ENCODE measurements around the gene PELI2. TPM values are rescaled to one million over a fixed set of nuclear protein-coding genes. Genes with fewer than 3 reads are reported as not detected.

PELI2 gene
- total RNA-seq, 2 donors from 2014 or later, result 22.2 to 28.3 TPM

DNA sequence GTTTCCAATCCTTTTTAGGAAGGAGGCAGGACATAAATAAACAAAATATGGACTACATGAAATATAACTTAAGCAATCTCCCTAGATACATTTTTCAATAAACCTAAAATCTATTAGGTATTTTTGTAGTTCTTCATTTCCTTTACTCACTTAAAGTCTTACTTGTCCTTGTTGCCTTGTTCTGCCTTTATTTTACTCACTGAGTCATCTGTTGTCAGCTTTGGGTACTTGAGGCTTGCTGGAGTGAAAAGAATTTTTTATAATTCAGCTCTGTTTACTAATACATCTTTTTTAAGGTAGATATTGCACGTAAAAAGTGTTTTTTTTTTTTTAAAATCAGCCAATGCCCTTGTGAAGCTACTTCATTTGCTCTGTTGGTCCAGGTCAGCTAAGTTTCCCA lies 216.2 kb downstream of the PELI2 start:
- Histone ChIP-seq H3K36me3 (no peaks in the 10 kb centered on the region), H3K27ac (peak overlapping the region in 1 of 2 donors; percentile 50), H3K27me3 (replicated peaks; ENCODE audit: insufficient read depth) (no peaks in the 10 kb centered on the region), H3K4me1 (ENCODE audit: control insufficient read depth in 1 of 2, low read depth in 2 of 2) (peaks cover 12 to 19% of the 10 kb centered on the region in 2 donors), H3K4me3 (no peak overlapping the region), H3K9me3 (no peaks in the 10 kb centered on the region)
- TF ChIP-seq, protein P1, sequence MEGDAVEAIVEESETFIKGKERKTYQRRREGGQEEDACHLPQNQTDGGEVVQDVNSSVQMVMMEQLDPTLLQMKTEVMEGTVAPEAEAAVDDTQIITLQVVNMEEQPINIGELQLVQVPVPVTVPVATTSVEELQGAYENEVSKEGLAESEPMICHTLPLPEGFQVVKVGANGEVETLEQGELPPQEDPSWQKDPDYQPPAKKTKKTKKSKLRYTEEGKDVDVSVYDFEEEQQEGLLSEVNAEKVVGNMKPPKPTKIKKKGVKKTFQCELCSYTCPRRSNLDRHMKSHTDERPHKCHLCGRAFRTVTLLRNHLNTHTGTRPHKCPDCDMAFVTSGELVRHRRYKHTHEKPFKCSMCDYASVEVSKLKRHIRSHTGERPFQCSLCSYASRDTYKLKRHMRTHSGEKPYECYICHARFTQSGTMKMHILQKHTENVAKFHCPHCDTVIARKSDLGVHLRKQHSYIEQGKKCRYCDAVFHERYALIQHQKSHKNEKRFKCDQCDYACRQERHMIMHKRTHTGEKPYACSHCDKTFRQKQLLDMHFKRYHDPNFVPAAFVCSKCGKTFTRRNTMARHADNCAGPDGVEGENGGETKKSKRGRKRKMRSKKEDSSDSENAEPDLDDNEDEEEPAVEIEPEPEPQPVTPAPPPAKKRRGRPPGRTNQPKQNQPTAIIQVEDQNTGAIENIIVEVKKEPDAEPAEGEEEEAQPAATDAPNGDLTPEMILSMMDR (IDR thresholded peaks at IDR 0.05), result no peak
- DNase-seq (ENCODE audit: low spot score), result no peak
- ATAC-seq (ENCODE audit: insufficient number of reproducible peaks, low FRiP score, low read depth), result no peak

DNA sequence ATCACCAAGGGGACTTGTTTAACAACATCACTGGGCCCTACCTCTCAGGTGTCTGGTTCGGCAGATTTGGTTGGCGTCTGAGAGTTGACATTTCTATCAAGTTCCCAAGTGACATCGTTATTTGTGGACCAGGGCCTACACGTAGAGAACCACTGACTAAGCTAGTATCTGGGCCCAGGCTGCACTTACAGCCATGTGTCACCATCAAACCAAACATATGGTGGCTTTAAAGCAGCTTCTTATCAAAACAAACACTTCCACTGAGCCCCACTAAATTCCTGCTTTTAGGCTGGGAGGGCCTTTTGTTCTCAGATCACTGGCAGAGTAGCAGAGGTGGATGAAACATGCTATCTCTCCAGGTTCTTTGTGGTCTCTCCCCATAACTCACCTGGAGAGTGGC lies 220.5 kb downstream of the PELI2 start:
- H3K9me3 ChIP-seq, result no peaks in the 10 kb centered on the region
- peaks cover 37 to 54% of the 10 kb centered on the region in 2 donors for H3K4me1 ChIP-seq (ENCODE audit: control insufficient read depth in 1 of 2, low read depth in 2 of 2)
- H3K27me3 ChIP-seq (replicated peaks; ENCODE audit: insufficient read depth), result no peaks in the 10 kb centered on the region
- H3K27ac ChIP-seq, result no peak overlapping the region
- H3K36me3 ChIP-seq, result no peaks in the 10 kb centered on the region
- H3K4me3 ChIP-seq, result no peak overlapping the region
- no peak for DNase-seq (ENCODE audit: low spot score)
- TF ChIP-seq, protein P1 (IDR thresholded peaks at IDR 0.05), result no peak
- ATAC-seq (ENCODE audit: insufficient number of reproducible peaks, low FRiP score, low read depth), result no peak

DNA sequence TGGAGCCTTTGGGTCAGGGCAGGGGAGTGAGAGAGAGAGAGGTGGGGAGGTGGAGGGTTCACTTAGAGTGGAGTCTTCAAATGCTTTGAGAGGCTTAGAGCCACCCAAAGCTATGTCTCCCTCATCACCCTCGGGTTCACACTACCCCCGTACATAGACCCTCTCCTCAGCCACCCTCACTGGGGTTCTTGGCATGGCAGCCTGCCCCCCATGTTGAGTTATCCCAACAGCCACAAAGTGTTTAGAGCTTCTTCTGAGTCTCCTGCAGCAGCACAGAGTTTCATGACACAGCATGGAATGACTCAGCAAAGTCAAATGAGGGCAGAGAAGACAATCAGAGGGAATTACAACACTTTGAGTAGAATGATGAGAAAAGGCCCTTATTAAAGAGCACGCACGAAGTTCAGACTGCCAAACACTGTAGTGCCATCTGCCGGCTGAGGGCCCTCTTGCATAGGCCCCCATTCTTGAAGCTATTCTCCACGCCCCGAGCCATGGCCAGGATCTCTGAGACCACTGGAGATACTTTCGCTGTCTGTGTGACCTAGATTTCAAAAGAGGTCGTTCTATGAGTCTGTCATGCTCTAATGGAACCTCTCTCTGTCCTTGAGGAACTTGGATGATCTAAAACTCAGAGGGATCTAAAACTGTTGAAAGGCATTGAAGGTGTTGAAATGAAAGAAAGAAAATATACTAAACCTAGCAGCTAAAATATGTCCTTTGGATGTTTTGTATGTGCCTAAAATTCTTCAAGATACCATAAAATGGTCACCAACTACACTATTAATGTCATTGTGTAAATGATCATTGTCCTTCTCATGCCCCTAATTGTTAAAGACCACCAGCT lies 221.9 kb downstream of the PELI2 start:
- Histone ChIP-seq H3K4me1 (ENCODE audit: control insufficient read depth in 1 of 2, low read depth in 2 of 2) (peaks cover 33 to 43% of the 10 kb centered on the region in 2 donors), H3K9me3 (no peaks in the 10 kb centered on the region), H3K4me3 (no peak overlapping the region), H3K27me3 (replicated peaks; ENCODE audit: insufficient read depth) (no peaks in the 10 kb centered on the region), H3K36me3 (no peaks in the 10 kb centered on the region), H3K27ac (peak overlapping the region; percentile 6 to 51)
- DNase-seq (ENCODE audit: low spot score) (peak; percentile 29), ATAC-seq (ENCODE audit: insufficient number of reproducible peaks, low FRiP score, low read depth) (peak; percentile 94)
- TF ChIP-seq, protein P1 (IDR thresholded peaks at IDR 0.05), result peak; percentile 73

DNA sequence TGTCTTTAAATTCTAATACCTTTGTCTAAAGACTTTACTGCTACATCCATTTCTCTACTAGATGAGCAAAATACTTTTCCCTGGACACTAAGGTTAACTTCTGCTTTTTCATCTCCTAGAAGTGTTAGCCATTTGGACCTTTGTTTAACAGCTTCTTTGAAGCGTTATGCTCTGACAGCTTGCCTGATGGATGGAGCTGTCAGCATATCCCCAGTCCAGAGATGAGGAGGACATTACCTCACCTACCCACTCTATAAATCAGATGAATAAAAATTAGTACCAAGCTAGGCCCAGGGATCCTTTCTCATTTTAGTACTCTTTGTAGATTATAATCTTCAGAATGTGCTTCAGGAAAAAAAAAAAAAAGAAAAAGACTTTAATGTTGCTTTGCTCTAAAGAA lies 222.7 kb downstream of the PELI2 start:
- Histone ChIP-seq H3K27me3 (replicated peaks; ENCODE audit: insufficient read depth) (no peaks in the 10 kb centered on the region), H3K36me3 (no peaks in the 10 kb centered on the region), H3K27ac (peak overlapping the region; percentile 51 to 87), H3K4me3 (no peak overlapping the region), H3K4me1 (ENCODE audit: control insufficient read depth in 1 of 2, low read depth in 2 of 2) (peaks cover 33 to 43% of the 10 kb centered on the region in 2 donors), H3K9me3 (no peaks in the 10 kb centered on the region)
- no peak for ATAC-seq (ENCODE audit: insufficient number of reproducible peaks, low FRiP score, low read depth)
- TF ChIP-seq, protein P1 (IDR thresholded peaks at IDR 0.05), result no peak
- no peak for DNase-seq (ENCODE audit: low spot score)

DNA sequence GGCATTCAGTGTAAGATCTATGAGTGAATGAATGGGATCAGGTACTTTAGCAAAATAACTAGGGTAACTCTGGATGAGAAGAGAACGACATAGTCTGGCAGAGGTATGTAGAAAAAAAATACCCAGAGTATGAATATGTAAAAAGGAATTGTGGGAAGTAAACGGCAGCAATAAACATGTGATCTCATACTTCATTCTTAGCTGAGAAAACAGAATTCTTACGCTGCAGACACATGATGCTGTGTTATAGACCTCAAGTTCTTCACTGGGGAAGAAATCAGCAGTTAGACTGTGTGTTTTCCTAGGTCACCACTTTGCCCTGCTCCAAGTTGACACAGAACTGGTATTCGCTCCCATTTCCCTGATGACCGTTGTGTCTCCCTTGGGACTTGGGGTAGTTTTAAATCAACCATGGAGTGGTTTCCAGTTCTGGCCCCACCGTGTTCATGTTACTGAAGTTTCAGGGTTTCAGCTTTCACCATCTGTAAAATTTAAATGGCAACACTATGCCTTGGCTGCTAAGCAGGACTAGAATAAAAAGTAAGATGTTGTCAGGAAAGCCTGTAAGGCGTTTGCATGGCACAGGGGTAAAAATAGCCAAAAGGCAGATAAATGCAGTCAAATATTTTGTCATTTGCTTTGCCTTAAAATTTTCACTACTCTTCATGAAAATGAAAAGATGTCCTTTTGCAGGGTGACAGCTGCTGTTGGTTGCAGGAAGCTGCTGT lies 223.7 kb downstream of the PELI2 start:
- H3K4me1 ChIP-seq (ENCODE audit: control insufficient read depth in 1 of 2, low read depth in 2 of 2), result peaks cover 33 to 43% of the 10 kb centered on the region in 2 donors
- DNase-seq (ENCODE audit: low spot score) (no peak), ATAC-seq (ENCODE audit: insufficient number of reproducible peaks, low FRiP score, low read depth) (no peak)
- H3K27ac ChIP-seq, result peak overlapping the region; percentile 74 to 87
- no peaks in the 10 kb centered on the region for H3K36me3 ChIP-seq
- H3K9me3 ChIP-seq, result no peaks in the 10 kb centered on the region
- TF ChIP-seq, protein P1 (IDR thresholded peaks at IDR 0.05), result no peak
- peak overlapping the region; percentile 42 for H3K4me3 ChIP-seq
- H3K27me3 ChIP-seq (replicated peaks; ENCODE audit: insufficient read depth), result no peaks in the 10 kb centered on the region

All from thoracic aorta (tissue), 2 donors.